K562 (cell line): ENCODE results near the gene KCNC4.

Source experiments
- EGR1 ChIP-seq: fragments of 450-650 bp; conservative IDR thresholded peaks from 2 replicates; pipeline ENCODE4 v1.6.1; 2017; ENCODE audit warnings: mild to moderate bottlenecking
- IRF2 ChIP-seq: sonication (generic); formaldehyde crosslinking; IDR thresholded peaks from 2 replicates; pipeline ENCODE4 v1.8.1; 2022; ENCODE audit warnings: mild to moderate bottlenecking, missing genetic modification reagents
- MTA2 ChIP-seq: fragments of 450-650 bp; IDR thresholded peaks from 2 replicates; pipeline ENCODE4 v1.6.1; 2016; ENCODE audit warnings: low read depth
- SIN3A ChIP-seq, 2 experiments: fragments of 150-350 bp in 1 of 2; IDR thresholded peaks; 2 replicates each; pipeline ENCODE4 v1.6.1; 2011 to 2016; ENCODE audit warnings: borderline replicate concordance in 2 of 2, low read depth in 2 of 2, low read length in 2 of 2, mild to moderate bottlenecking in 2 of 2, moderate library complexity in 2 of 2; ENCODE audit not compliant: control insufficient read depth in 1 of 2
- ZNF274 ChIP-seq: IDR thresholded peaks from 2 replicates; pipeline ENCODE4 v1.6.1; 2011; ENCODE audit warnings: low read depth, mild to moderate bottlenecking, low read length, moderate library complexity, borderline replicate concordance
- ZNF384 ChIP-seq: IDR thresholded peaks from 2 replicates; pipeline ENCODE4 v1.6.1; 2012; ENCODE audit warnings: low read depth, low read length, improper control_type of control experiment
- TF ChIP-seq, protein P1 (sequence below): fragments of 450-650 bp; formaldehyde crosslinking; IDR thresholded peaks from 2 replicates; pipeline ENCODE4 v1.4.0; 2020; ENCODE audit warnings: mild to moderate bottlenecking, moderate library complexity
- TF ChIP-seq, protein P2 (sequence below), 3 experiments: IDR thresholded peaks in 2 of 3; conservative IDR thresholded peaks in 1 of 3; 2 replicates each; pipeline ENCODE4 v1.5.1; 2011 to 2012; ENCODE audit warnings: low read length in 3 of 3, mild to moderate bottlenecking in 3 of 3, control low read depth in 2 of 3, improper control_type of control experiment in 1 of 3, inconsistent platforms in 1 of 3, low read depth in 1 of 3, mixed read lengths in 1 of 3, moderate library complexity in 1 of 3; ENCODE audit not compliant: insufficient read depth in 2 of 3

GRCh38 chr1:110185181-110185580, 24.9 kb upstream of the KCNC4 start:
- TF ChIP-seq, protein P1, sequence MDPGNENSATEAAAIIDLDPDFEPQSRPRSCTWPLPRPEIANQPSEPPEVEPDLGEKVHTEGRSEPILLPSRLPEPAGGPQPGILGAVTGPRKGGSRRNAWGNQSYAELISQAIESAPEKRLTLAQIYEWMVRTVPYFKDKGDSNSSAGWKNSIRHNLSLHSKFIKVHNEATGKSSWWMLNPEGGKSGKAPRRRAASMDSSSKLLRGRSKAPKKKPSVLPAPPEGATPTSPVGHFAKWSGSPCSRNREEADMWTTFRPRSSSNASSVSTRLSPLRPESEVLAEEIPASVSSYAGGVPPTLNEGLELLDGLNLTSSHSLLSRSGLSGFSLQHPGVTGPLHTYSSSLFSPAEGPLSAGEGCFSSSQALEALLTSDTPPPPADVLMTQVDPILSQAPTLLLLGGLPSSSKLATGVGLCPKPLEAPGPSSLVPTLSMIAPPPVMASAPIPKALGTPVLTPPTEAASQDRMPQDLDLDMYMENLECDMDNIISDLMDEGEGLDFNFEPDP: no peak
- no peak for TF ChIP-seq ZNF384
- no peak for TF ChIP-seq IRF2 (CRISPR knock-in tag)
- no peak for TF ChIP-seq EGR1
- TF ChIP-seq, protein P2, sequence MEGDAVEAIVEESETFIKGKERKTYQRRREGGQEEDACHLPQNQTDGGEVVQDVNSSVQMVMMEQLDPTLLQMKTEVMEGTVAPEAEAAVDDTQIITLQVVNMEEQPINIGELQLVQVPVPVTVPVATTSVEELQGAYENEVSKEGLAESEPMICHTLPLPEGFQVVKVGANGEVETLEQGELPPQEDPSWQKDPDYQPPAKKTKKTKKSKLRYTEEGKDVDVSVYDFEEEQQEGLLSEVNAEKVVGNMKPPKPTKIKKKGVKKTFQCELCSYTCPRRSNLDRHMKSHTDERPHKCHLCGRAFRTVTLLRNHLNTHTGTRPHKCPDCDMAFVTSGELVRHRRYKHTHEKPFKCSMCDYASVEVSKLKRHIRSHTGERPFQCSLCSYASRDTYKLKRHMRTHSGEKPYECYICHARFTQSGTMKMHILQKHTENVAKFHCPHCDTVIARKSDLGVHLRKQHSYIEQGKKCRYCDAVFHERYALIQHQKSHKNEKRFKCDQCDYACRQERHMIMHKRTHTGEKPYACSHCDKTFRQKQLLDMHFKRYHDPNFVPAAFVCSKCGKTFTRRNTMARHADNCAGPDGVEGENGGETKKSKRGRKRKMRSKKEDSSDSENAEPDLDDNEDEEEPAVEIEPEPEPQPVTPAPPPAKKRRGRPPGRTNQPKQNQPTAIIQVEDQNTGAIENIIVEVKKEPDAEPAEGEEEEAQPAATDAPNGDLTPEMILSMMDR (IDR thresholded peaks at IDR 0.05 in 2 of 3, conservative IDR thresholded peaks at IDR 0.05 in 1 of 3; ENCODE audit: insufficient read depth in 2 of 3, low read depth in 1 of 3, low read length in 3 of 3): no peak
- TF ChIP-seq SIN3A (IDR thresholded peaks at IDR 0.05; ENCODE audit: borderline replicate concordance in 2 of 2, control insufficient read depth in 1 of 2, low read depth in 2 of 2, low read length in 2 of 2): no peak
- TF ChIP-seq MTA2: no peak
- no peak for TF ChIP-seq ZNF274
